22Rv1 (cell line): ENCODE data around the gene NRP1.

Source experiments
- H3K27ac ChIP-seq: fragments of 450-650 bp; 2 replicates; pipeline ENCODE4 v1.5.1; 2017
- CTCF ChIP-seq: fragments of 450-650 bp; IDR thresholded peaks from 2 replicates; pipeline ENCODE4 v1.5.1; 2017; ENCODE audit warnings: mild to moderate bottlenecking
- ZFX ChIP-seq: fragments of 450-650 bp; IDR thresholded peaks from 2 replicates; pipeline ENCODE4 v1.6.1; 2017; ENCODE audit warnings: antibody characterized with exemption, borderline replicate concordance

Gene NRP1

GRCh38 chr10:33271969-33272583 lies 62.4 kb downstream of the NRP1 start:
- TF ChIP-seq CTCF (no peak), ZFX (no peak)
- H3K27ac ChIP-seq: no peak overlapping the region

- no peak overlapping the region for H3K27ac ChIP-seq
- no peak for TF ChIP-seq ZFX
- no peak for TF ChIP-seq CTCF
These were observed 63.5 kb downstream of the NRP1 start for GRCh38 chr10:33270971-33271370.

- TF ChIP-seq CTCF (no peak), ZFX (no peak)
- H3K27ac ChIP-seq: no peak overlapping the region
These were observed 66.8 kb downstream of the NRP1 start for GRCh38 chr10:33267708-33268107.

- H3K27ac ChIP-seq: no peak overlapping the region
- no peak for TF ChIP-seq CTCF
- no peak for TF ChIP-seq ZFX
These were observed 68.8 kb downstream of the NRP1 start for GRCh38 chr10:33265621-33266020.

GRCh38 chr10:33263453-33263852 lies 71.0 kb downstream of the NRP1 start:
- TF ChIP-seq CTCF (no peak), ZFX (no peak)

GRCh38 chr10:33262871-33263270 lies 71.6 kb downstream of the NRP1 start:
- no peak overlapping the region for H3K27ac ChIP-seq
- no peak for TF ChIP-seq ZFX

More at GRCh38 chr10:33263453-33263852, 71.0 kb downstream of the NRP1 start:
- H3K27ac ChIP-seq: no peak overlapping the region

GRCh38 chr10:33260403-33261149 lies 73.9 kb downstream of the NRP1 start:
- H3K27ac ChIP-seq: peak overlapping the region; percentile 11; the same call in 1 of the 2 replicates

More at GRCh38 chr10:33260403-33261149, 73.9 kb downstream of the NRP1 start:
- TF ChIP-seq CTCF (no peak), ZFX (no peak)
